Panc1 (cell line): ENCODE data around the gene SNRPD3.

Experiments used
- CTCF ChIP-seq: fragments of 450-650 bp; IDR thresholded peaks from 2 replicates; pipeline ENCODE4 v1.5.1; 2017; ENCODE audit warnings: mild to moderate bottlenecking
- POLR2AphosphoS5 ChIP-seq: IDR thresholded peaks from 2 replicates; pipeline ENCODE4 v1.6.1; 2012; ENCODE audit warnings: mild to moderate bottlenecking, low read depth, low read length, moderate library complexity
- SIN3A ChIP-seq: IDR thresholded peaks from 2 replicates; pipeline ENCODE4 v1.6.1; 2012; ENCODE audit warnings: low read depth, mild to moderate bottlenecking, low read length, moderate library complexity, borderline replicate concordance; ENCODE audit not compliant: insufficient read depth

DNA sequence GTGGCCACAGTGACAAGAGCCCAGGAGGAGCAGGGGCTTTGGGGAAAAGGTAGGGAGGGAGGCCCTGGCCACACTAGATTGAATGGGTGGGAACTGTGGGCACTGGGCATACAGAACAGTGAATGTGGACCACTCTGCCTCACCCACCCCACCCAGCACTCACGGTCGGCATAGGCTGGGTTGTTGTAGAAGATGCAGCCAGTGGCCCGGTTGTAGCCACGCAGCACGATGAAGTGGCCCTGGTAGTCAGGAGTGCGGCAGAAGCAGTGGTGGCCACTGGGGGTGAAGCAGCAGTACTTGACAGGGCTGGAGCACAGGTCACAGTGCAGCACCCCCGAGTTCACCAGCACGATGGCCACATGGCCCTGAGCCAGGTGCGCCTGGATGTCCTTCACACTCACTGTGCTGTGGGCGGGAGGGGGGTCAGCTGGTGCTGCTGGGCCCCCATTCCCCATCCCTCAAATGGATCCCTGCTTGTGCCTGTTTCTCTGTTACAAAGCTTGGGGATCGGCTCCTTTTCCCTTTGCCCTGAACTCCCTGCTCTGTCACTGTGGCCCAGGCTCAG is 12.0 kb upstream of the SNRPD3 start:
- TF ChIP-seq CTCF (no peak), SIN3A (no peak), POLR2AphosphoS5 (no peak)
